Hematopoietic multipotent progenitor cell treated with erythropoietin and hydrocortisone succinate and interleukin-3 and kit ligand, for 8 days (in vitro differentiated cells): Measurements from ENCODE around the gene TIGD3.

Experiments
- DNase-seq: peaks from one replicate; pipeline ENCODE4 v3.0.0-alpha.2; 2015

TIGD3 gene, protein sequence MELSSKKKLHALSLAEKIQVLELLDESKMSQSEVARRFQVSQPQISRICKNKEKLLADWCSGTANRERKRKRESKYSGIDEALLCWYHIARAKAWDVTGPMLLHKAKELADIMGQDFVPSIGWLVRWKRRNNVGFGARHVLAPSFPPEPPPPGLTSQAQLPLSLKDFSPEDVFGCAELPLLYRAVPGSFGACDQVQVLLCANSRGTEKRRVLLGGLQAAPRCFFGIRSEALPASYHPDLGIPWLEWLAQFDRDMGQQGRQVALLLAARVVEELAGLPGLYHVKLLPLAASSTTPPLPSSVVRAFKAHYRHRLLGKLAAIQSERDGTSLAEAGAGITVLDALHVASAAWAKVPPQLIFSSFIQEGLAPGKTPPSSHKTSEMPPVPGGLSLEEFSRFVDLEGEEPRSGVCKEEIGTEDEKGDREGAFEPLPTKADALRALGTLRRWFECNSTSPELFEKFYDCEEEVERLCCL

DNA sequence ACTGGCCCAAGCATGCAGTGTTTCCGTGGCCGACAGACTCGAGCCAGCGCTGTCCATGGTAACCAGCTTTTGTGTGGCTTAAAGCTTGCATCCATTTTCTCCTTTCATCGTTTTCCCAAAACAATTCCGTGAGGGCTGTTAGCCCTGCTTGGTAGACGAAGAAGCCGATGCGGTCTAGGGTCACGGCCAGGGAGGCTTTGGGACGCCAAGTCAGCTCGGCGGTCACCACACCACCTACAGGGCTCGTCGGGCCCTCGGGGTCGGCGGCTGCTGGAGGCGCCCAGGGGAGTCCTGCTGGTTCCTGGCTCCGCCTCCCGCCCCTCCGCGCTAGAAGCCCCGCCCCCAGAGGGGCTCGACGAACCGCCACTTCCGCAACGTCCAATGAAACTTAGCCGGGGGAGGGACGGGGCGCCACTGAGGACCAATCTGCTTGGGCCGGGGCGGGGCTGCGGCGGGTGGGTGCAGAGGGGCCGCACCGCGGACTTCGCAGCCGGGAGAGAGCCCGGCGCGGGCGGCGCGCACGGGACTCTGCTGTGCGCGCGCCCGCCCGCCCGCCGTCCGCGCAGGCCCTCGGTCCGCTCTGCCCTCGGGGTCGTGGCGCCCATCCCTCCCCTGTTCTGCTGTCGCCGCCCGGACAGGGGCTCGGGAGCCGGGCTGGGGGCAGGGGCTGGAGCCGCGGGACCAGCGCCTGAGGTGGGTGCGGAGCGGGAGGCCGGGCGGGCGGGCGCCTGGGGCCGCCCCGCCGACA, at the start of gene TIGD3:
Gene TIGD3 (plus strand): TSS at position 487 of the 748 bp plus-strand sequence. CDS start 1,058 bp downstream, outside the sequence.
- peak; percentile 94 for DNase-seq

GRCh38 chr11:65305501-65306268, 48.9 kb upstream of the TIGD3 start:
- DNase-seq, result no peak

GRCh38 chr11:65307298-65308229, 47.0 kb upstream of the TIGD3 start:
- DNase-seq, result no peak

GRCh38 chr11:65308281-65308891, 46.2 kb upstream of the TIGD3 start:
- no peak for DNase-seq

- DNase-seq, result no peak
Observed at GRCh38 chr11:65309006-65309405, 45.5 kb upstream of the TIGD3 start.

DNA sequence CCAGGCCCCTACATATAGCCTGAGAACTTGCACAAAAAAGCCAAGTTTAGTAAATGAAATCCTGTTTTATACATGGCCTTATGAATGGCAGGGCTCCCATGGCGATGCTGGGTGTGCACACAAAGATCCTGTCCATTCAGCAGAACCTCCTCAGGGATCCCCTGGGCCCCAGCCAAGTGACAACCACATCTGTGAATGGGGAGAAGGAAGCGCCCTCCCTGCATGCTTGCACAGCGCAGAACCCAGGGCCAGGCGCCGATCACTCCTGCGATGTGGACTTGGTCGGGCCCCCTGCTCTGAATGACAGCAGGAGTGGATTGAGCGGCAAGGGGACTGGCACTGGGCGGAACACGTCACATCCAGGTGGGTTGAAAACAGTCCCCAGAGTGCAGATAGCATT, 44.3 kb upstream of the TIGD3 start:
- no peak for DNase-seq

GRCh38 chr11:65310736-65311135, 43.8 kb upstream of the TIGD3 start:
- DNase-seq, result no peak

DNA sequence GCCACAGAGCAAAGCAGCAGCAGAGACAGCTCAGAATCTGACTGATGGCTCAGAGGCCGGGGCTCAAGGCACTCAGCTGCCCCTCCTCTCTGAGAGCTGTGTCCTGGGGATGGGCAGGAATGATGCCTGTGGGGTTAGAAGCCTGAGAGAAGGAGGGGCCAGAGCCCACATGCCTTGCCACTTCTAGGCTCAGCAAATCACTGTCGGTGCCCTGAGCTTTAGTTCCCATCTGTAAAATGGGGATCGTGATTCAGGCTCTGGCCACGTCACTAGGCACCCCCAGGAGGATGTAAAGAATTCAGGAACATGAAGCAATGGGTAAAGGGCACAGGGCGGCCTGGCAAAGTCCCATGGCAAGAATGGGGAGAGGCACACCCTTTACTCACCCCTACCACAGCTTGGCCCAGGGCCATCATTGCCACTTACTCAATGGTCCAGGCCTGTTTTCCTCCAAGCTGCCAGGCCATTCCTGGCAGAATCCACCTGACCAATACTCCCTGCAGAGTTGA, 43.3 kb upstream of the TIGD3 start:
- no peak for DNase-seq

DNA sequence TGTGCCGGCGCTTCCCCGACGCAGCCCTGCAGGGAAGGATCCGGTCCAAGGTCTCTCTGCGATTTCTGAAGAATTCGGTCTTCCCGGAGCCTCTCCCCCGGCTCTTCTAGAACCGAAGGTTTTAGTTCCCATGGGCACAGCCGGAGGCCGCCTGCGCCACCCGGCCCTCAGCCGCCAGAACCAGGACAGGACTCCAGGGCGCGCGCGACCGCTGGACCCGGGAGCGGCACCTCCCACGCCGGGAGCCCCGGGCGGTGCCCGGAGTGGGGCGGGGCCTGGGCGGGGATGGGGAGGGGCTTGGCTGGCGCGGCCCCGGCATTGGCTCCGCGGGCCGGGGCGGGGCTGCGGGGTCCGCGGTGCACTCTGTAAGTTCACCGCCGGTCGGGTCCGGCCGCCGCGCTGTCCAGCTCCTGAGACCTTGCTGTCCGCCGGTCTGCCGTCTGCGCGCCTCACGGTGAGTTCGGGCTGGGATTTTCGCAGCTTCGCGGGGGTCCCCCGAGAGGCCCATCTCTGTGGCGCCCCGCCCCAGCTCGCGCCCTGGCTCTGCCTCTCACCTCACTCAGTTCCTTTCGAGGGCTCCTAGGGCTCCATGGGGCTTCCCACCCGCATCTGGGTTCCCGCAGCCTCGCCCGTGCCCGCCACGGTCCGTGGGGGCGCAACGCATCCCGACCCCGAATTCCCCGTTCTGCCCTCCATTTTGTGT, 39.9 kb upstream of the TIGD3 start, which contains the start of gene CDC42EP2:
Gene CDC42EP2 (plus strand): TSS at position 366 of the 703 bp plus-strand sequence. CDS start 6,033 bp downstream, outside the sequence.
- peak; percentile 58 for DNase-seq

DNA sequence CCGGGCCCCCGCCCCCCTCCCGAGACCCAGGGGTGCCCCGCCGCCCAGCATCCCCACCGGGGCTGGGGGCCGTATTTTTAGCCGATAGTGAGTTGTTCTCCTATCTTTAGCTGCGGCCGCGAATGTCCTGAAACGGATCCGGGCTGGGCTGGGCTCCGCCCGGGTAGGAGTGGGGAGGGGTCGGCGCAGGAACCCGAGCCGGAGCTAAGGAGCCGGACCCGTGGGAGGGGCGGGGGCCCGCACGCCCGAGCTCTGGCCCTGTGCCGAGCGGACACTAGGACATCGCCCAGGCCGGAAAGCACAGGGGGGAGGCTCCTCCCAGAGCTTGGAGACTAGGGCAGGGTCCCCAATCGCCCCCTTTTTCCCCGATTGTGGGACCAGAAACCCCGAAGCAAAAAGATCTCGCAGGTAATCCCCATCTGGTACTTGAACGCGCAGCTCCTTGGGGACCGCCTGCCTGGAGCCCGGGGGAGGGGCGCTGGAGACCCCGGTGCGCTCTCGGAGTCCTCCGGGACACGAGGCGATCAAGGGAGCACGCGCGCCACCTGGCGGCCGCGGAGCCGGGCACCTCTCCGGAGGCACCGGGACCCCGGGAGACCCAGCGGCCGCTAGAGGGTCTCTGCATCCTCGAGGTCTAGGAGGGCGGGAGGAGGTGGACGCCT, 39.2 kb upstream of the TIGD3 start:
- DNase-seq, result peak; percentile 54

DNA sequence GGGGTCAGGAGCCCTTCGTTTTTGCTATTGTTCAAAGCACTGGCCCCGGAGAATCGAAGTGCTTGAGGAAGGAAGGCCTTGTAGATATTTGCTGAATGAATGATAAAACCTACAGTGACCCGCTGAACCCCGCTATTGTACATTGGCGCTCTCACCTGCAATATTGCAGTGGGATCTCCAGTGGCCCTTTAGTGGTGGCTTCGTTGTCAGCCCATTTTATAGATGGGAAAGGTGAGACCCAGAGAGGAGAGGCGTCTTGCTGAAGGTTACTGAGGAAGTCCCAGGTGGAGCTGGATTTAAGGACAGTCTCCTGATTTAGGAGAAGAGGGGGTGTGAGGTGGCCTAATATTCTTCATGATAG, 38.7 kb upstream of the TIGD3 start:
- DNase-seq, result no peak

DNA sequence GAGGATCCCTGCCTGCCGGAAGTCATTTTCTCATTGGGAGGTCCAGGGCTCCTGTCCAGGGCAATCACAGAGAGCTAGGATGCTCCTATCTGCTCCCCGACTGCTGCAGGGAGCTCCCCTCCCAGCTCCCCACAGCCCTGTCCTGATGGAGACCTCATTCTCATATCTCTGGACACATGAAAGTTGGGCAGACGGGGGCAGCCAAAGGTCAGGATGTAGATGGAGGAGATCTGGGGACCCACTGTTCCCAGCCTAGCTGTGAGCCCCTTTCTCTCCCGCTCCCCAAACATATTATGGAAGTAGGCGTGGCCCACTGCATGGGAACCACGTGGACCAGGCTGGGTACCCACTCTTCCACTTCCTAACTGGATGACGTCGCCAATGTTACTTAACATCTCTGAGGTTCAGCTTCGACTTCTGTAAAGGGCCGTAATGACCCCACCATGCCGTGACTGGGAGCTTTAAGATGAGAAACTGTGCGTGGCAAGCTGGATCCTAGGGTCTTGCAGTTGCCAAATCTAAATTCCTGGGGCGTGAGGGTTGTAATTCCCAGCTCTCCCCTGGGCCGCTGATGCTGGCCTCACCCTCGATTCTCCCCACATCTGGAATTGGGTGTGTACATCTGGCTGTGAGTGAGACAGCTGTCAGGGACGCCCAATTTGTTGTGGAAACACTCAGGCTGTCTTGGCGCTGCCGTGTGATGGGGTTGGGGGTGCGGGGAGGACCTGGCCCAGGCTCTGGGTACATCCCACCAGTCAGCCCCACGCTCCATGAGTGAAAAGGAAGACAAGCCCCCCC, 38.1 kb upstream of the TIGD3 start:
- no peak for DNase-seq

DNA sequence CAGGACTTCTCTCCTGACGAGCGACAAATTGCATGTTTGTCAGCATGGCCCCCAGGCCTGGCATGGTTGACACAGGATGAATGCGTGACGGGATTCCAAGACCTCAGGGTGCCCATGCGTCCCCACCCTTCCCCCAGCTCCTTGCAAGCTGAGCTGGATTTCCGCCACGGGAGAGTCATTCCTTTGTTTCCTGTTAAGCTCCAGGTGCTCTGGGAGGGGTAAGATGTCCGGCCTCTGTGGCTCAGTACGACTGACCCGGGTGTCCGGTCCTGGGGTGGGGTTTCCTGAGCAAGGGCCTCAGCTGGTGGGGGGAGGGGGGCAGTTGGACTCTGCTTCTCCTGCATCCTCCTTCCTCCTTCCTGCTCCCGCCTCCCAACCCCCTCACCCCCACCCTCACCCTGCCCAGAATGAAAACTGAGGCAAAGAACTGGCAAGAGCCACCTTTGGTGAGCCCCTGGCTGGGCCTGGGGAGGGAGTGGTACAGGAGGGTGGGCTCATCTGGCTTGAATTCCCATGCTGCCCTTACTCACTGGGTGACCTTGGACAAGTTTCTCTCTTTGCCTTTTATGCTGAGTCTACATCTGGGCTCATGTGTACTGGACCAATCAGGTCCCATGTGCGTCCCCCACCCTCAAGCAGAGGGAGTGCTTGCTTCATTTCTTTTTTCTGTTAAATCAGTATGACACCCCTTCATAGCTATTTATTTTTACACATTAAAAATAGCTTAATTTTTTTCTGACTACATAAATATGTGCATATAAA, 37.3 kb upstream of the TIGD3 start:
- DNase-seq, result no peak

DNA sequence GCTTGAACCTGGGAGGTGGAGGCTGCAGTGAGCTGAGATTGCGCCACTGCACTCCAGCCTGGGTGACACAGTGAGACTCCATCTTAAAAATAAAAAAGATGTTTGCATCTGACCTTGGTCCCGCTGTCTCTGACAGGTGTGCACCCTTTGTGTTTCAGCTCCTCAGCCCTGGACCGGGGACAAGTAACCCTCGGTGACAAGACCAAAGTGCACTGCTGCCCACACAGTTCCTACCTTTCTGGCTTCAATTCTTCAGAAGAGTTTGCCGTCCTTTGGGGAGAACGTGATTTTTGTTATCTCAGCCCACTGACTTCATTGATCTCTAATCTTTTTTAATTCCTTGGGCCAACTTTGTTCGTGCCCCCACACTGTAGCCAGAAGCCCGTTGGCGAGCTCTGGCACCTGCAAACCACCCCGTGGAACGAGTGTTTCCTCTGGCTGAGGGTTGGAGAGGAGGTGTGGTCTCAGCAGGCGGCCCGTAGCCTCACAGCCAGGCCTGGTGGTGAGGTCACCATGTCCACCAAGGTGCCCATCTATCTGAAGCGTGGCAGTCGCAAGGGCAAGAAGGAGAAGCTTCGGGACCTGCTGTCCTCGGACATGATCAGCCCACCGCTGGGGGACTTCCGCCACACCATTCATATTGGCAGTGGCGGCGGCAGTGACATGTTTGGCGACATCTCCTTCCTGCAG, 34.0 kb upstream of the TIGD3 start:
- DNase-seq, result no peak

DNA sequence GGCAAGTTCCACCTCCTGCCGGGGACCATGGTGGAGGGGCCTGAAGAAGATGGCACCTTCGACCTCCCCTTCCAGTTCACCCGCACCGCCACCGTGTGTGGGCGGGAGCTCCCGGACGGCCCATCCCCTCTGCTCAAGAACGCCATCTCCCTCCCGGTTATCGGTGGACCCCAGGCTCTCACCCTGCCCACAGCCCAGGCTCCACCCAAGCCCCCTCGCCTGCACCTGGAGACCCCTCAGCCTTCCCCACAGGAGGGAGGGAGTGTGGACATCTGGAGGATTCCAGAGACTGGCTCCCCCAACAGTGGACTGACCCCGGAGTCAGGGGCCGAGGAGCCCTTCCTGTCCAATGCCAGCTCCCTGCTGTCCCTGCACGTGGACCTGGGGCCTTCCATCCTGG, 33.5 kb upstream of the TIGD3 start:
- DNase-seq, result no peak

DNA sequence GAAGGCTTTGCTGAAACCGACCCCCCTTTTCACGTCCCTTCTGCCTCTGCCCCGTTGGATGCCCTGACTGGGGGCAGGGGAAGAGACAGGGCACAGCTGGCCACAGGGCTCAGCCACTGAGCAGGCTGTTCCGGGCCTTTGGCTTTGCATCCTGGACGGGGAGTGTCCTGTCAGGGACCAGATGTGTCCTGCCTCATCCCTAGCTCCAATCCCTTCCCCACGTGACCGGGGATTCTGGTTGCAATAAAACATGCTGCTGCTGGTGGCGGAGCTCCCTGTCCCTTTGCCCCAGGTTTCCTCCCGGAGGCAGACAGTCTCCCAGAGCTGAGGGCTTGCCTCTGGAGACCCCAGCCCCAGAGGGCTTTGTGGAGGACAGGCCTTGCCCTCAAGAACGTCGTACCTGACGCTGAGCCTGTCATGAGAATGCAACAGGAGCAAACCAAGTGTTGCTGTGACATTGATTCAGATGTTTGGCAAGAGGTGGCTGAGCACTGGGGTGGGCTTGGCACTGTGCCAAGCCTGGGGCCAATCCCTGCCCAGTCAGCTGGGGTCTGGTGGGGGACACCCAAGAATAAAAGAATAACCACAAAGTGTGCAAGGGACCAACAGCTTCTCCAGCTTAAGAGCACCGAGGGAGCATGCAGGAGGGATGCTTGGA, 32.6 kb upstream of the TIGD3 start:
- no peak for DNase-seq

GRCh38 chr11:65323813-65324212, 30.7 kb upstream of the TIGD3 start:
- no peak for DNase-seq
